Adipocyte (in vitro differentiated cells): Measurements from ENCODE around the gene ADIPOR2.

Experiments
- DNase-seq: peaks from one replicate; pipeline ENCODE4 v3.0.0-alpha.2; 2015; ENCODE audit warnings: low read depth
- H3K27me3 ChIP-seq: replicated peaks from 2 replicates; pipeline ENCODE4 v1.7.0; 2013; ENCODE audit warnings: mild to moderate bottlenecking, low read length, moderate library complexity; ENCODE audit not compliant: control insufficient read depth, insufficient read depth
- H3K36me3 ChIP-seq: 2 replicates; pipeline ENCODE4 v1.7.0; 2013; ENCODE audit warnings: low read length, mild to moderate bottlenecking, moderate library complexity; ENCODE audit not compliant: control insufficient read depth, insufficient read depth, severe bottlenecking
- H3K4me1 ChIP-seq: 2 replicates; pipeline ENCODE4 v1.7.0; 2013; ENCODE audit warnings: mild to moderate bottlenecking, low read length, moderate library complexity; ENCODE audit not compliant: control insufficient read depth, insufficient read depth
- H3K4me3 ChIP-seq: 2 replicates; pipeline ENCODE4 v1.7.0; 2013; ENCODE audit warnings: mild to moderate bottlenecking, low read length, moderate library complexity
- H3K9ac ChIP-seq: 2 replicates; pipeline ENCODE4 v1.7.0; 2013; ENCODE audit warnings: mild to moderate bottlenecking, low read length, moderate library complexity
- H3K9me3 ChIP-seq: 2 replicates; pipeline ENCODE4 v1.7.0; 2013; ENCODE audit warnings: mild to moderate bottlenecking, low read length, moderate library complexity; ENCODE audit not compliant: control insufficient read depth

ADIPOR2 gene

DNA sequence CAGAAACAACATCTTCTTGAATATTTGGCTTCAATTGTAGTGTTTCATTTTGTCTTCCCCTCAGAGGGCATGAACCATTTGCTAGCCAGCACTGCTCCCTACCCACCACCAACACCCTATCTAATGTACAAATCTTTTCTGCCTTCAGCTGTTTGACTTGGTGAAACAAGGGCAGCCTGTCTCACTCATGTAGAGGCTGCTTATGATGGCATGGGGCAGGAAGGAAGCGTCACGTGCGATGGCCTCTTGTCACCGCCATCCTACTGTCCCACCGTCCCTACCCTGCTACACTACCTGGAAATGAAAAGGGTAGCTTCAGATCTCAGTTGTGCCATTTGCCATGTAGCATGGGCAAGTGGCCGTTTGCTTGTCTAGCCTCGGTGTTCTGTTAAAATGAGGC, 99.6 kb downstream of the ADIPOR2 start:
- no peaks in the 10 kb centered on the region for H3K9me3 ChIP-seq

GRCh38 chr12:1791104-1791841, 100.4 kb downstream of the ADIPOR2 start:
- Histone ChIP-seq H3K27me3 (no peaks in the 10 kb centered on the region), H3K4me3 (no peak overlapping the region), H3K9me3 (no peaks in the 10 kb centered on the region), H3K4me1 (peaks cover 22% of the 10 kb centered on the region), H3K9ac (no peak overlapping the region), H3K36me3 (peaks cover 21% of the 10 kb centered on the region)
- peak; percentile 85 for DNase-seq

More for the DNA sequence above, 99.6 kb downstream of the ADIPOR2 start:
- Histone ChIP-seq H3K27me3 (no peaks in the 10 kb centered on the region), H3K4me3 (no peak overlapping the region), H3K36me3 (peaks cover 30% of the 10 kb centered on the region), H3K9ac (no peak overlapping the region), H3K4me1 (peaks cover 20% of the 10 kb centered on the region)
- DNase-seq = no peak

DNA sequence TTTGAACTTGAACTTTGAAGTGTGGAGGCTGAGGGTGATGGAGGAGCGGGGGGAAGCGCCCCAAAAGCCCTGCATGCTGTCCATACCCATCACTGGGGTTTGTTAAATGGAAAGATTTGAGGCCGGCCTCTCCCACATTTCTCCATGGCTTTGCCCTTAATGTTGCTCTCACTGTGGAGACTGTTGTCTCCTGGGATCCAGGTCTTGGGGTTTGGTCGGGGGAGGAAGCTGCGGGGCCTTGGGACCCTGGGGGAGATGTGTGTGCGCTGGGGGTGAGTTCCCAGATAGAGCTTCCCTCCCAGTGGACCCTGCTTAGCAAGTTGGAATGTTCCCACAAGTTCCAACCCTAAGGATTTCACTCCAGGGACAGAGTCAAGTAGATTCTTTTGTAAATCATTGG, 101.5 kb downstream of the ADIPOR2 start:
- Histone ChIP-seq H3K27me3 (no peaks in the 10 kb centered on the region), H3K9me3 (no peaks in the 10 kb centered on the region), H3K4me1 (peaks cover 26% of the 10 kb centered on the region), H3K36me3 (peaks cover 10% of the 10 kb centered on the region), H3K9ac (no peak overlapping the region), H3K4me3 (no peak overlapping the region)
- DNase-seq = no peak

DNA sequence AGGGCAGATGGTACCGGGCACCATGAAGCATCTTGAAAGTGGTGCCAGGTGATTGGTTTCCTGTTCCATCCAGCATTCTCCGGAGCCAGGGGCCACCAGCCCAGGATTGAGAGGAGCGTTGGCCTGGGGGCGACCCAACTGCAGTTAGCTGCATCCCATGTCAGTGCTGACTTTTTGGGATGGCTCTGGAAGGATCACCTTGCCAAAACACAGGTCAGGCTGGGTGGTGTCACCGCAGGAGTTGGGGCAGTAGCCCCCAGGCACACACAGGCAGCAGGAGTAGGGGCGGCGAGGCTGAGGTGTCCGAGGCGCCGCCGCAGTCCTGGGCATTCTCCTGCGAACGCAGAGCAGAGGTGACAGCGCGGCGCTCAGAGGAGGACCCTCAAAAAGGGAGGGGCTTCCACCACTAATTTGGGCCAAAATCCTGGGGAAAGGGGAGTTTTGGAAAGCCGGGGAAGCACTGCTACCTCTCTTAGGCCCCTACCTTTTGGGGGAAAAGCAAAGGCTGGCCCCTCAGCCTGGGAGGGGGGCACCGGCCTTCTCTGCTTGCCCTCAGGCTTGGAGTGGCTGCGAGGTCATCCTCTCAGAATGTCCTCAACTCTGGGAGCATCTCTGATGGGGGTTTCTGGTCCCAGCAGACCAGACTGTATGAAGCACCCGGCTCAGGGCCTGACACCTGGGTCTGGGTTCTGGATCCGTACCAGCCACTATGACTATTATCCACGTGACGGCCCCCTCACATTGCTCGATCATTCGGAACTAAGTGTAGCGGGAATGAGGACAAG, 102.7 kb downstream of the ADIPOR2 start:
- no peak for DNase-seq
- Histone ChIP-seq H3K4me1 (peaks cover 20% of the 10 kb centered on the region), H3K9ac (no peak overlapping the region), H3K27me3 (no peaks in the 10 kb centered on the region), H3K36me3 (no peaks in the 10 kb centered on the region), H3K9me3 (no peaks in the 10 kb centered on the region), H3K4me3 (no peak overlapping the region)

GRCh38 chr12:1794440-1795090, 103.7 kb downstream of the ADIPOR2 start:
- Histone ChIP-seq H3K27me3 (no peaks in the 10 kb centered on the region), H3K9me3 (no peaks in the 10 kb centered on the region), H3K36me3 (no peaks in the 10 kb centered on the region), H3K9ac (no peak overlapping the region), H3K4me3 (no peak overlapping the region), H3K4me1 (peaks cover 20% of the 10 kb centered on the region)
- no peak for DNase-seq

- H3K27me3 ChIP-seq = no peaks in the 10 kb centered on the region
- H3K4me1 ChIP-seq = peaks cover 20% of the 10 kb centered on the region
- peak overlapping the region; percentile 57 for H3K4me3 ChIP-seq
- H3K9me3 ChIP-seq = no peaks in the 10 kb centered on the region
- no peaks in the 10 kb centered on the region for H3K36me3 ChIP-seq
- H3K9ac ChIP-seq = peak overlapping the region; percentile 55
- DNase-seq = no peak
Observed at GRCh38 chr12:1795221-1795784, 104.4 kb downstream of the ADIPOR2 start.

- Histone ChIP-seq H3K4me3 (peak overlapping the region; percentile 77), H3K9me3 (no peaks in the 10 kb centered on the region), H3K36me3 (no peaks in the 10 kb centered on the region), H3K27me3 (no peaks in the 10 kb centered on the region), H3K9ac (peak overlapping the region; percentile 80), H3K4me1 (peaks cover 24% of the 10 kb centered on the region)
- peak; percentile 92 for DNase-seq
Observed at GRCh38 chr12:1795785-1796514, 105.1 kb downstream of the ADIPOR2 start.

DNA sequence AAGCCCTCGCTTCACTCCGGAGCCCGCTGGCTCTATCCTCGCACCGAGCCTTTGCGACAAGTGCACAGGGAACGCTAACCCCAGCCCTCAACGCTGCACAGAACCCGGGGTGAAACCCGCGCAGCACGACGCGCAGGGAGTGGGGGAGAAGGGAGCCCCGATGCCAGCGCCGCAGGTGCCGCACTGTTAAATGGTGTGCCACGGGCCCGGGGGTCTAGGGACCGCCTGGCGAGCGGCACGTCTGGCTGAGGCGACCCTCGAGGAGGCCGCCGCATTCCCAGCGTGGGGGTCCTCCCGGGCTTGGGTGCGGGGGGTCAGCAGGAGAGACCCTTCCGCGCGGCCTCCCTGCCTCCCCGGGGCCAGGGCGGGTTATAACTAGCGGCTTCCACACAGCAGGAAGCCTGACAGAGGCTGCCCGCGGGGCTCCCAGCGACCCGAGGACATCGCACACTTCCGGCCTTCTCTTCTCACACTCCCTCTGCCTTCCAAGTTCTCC, 105.7 kb downstream of the ADIPOR2 start:
- H3K9ac ChIP-seq = peak overlapping the region; percentile 80
- no peaks in the 10 kb centered on the region for H3K9me3 ChIP-seq
- peaks cover 29% of the 10 kb centered on the region for H3K4me1 ChIP-seq
- H3K27me3 ChIP-seq = no peaks in the 10 kb centered on the region
- H3K4me3 ChIP-seq = peak overlapping the region; percentile 77
- no peak for DNase-seq
- no peaks in the 10 kb centered on the region for H3K36me3 ChIP-seq

DNA sequence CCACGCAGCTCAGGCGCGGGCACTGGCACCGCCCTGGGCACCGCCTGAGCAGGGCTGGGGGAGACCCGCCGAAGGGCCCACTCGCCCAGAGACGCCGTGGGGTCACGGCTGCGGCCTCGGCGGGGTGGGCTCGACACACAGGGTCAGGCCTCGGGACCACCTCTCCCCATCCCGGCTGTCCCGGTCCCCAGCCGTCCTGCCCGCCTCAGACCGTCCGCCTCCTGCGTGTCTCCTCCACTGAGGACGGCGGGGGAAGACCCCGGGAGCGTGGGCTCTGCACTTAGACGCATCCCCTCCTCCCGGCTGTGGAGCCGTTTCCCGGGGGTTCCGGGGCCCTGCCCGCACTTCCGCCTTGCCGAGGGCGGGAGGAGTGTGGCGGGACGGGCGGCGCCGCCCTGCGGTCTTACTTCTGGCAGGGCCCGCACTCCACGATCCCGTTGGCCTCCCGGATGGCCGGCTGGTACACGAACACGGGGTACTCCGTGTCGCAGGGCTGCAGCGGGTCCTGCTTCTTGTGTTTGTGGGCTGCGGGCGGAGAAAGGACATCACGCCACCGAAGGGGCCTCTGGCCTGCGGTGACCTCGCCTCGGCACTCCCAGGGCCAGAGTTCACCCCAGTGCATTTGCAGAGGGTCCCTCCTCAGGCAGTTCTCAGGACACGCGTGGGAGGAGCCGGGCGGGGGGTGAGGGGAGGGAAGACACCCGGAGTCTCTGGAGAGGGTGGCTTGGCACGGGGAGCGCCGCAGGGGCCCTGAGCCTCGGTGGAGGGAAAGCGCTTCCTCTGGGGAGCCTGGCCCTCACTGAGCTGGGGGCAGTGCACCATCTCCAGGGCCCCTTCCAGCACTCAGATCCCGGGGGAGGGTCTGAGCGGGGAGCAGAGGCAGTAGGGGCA, 106.4 kb downstream of the ADIPOR2 start:
- Histone ChIP-seq H3K9me3 (no peaks in the 10 kb centered on the region), H3K36me3 (no peaks in the 10 kb centered on the region), H3K4me3 (peak overlapping the region; percentile 77), H3K27me3 (no peaks in the 10 kb centered on the region), H3K9ac (peak overlapping the region; percentile 80), H3K4me1 (peaks cover 27% of the 10 kb centered on the region)
- DNase-seq = no peak
